Keratinocyte (primary cell): ENCODE measurements around the gene CNP. TPM values are rescaled to one million over a fixed set of nuclear protein-coding genes. Genes with fewer than 3 reads are reported as not detected.
"Not testable (repeated sequence)": the region's sequence is repeated elsewhere in the genome, so short reads cannot be mapped to it uniquely, and the experiment has no call there.

Source experiments
- DNase-seq: peaks from one replicate; pipeline ENCODE4 v3.0.0-alpha.2; 2011; ENCODE audit warnings: low read depth, missing footprints, low spot score
- FAIRE-seq: peaks from 2 replicates; lab custom pipeline; 2011; peaks lifted over from hg19 to GRCh38; lab: Jason Lieb, UNC
- H2AFZ ChIP-seq: 2 replicates; pipeline ENCODE4 v1.6.0; 2012; ENCODE audit warnings: low read length, control low read depth, inconsistent platforms; ENCODE audit not compliant: control insufficient read depth
- H3K27ac ChIP-seq: 2 replicates; pipeline ENCODE4 v1.5.1; 2011; ENCODE audit warnings: low read length; ENCODE audit not compliant: control insufficient read depth, insufficient read depth
- H3K27me3 ChIP-seq: 3 replicates; pipeline ENCODE4 v1.6.0; 2011; ENCODE audit warnings: low read length; ENCODE audit not compliant: control insufficient read depth, insufficient read depth; ENCODE audit errors: extremely low read depth
- H3K36me3 ChIP-seq, 2 experiments: 2 replicates in 1 of 2; 3 replicates in 1 of 2; pipeline ENCODE4 v1.5.1; 2011; ENCODE audit warnings: low read length in 2 of 2, mild to moderate bottlenecking in 1 of 2; ENCODE audit not compliant: control insufficient read depth in 2 of 2, insufficient read depth in 2 of 2; ENCODE audit errors: extremely low read depth in 1 of 2
- H3K4me1 ChIP-seq: 3 replicates; pipeline ENCODE4 v1.5.1; 2011; ENCODE audit warnings: low read length; ENCODE audit not compliant: control insufficient read depth, insufficient read depth; ENCODE audit errors: extremely low read depth
- H3K4me2 ChIP-seq: 3 replicates; pipeline ENCODE4 v1.6.0; 2011; ENCODE audit warnings: low read depth, low read length; ENCODE audit not compliant: control insufficient read depth, insufficient read depth; ENCODE audit errors: extremely low read depth
- H3K4me3 ChIP-seq, 3 experiments: fragments of 200-600 bp in 1 of 3; sonication (generic) in 1 of 3; 2 replicates in 2 of 3; 3 replicates in 1 of 3; pipeline ENCODE4 v1.5.1; 2011 to 2016; ENCODE audit warnings: low read length in 3 of 3, mild to moderate bottlenecking in 3 of 3, control low read depth in 2 of 3, inconsistent platforms in 1 of 3, low read depth in 1 of 3, mixed read lengths in 1 of 3, mixed run types in 1 of 3, moderate library complexity in 1 of 3; ENCODE audit not compliant: control insufficient read depth in 2 of 3, insufficient read depth in 2 of 3; ENCODE audit errors: extremely low read depth in 1 of 3
- H3K79me2 ChIP-seq: 2 replicates; pipeline ENCODE4 v1.6.0; 2012; ENCODE audit warnings: low read length; ENCODE audit not compliant: control insufficient read depth, insufficient read depth
- H3K9ac ChIP-seq: 3 replicates; pipeline ENCODE4 v1.6.0; 2011; ENCODE audit warnings: low read length; ENCODE audit not compliant: control insufficient read depth, insufficient read depth; ENCODE audit errors: extremely low read depth
- H3K9me1 ChIP-seq: 3 replicates; pipeline ENCODE4 v1.6.0; 2011; ENCODE audit warnings: low read length; ENCODE audit not compliant: control insufficient read depth, insufficient read depth; ENCODE audit errors: extremely low read depth
- H3K9me3 ChIP-seq: 2 replicates; pipeline ENCODE4 v1.5.1; 2012; ENCODE audit warnings: low read depth, low read length; ENCODE audit not compliant: control insufficient read depth
- H4K20me1 ChIP-seq: 3 replicates; pipeline ENCODE4 v1.6.0; 2011; ENCODE audit warnings: low read length; ENCODE audit not compliant: control insufficient read depth, insufficient read depth; ENCODE audit errors: extremely low read depth
- CTCF ChIP-seq, 3 experiments: IDR thresholded peaks in 1 of 3; conservative IDR thresholded peaks in 1 of 3; optimal IDR thresholded peaks in 1 of 3; 2 replicates in 2 of 3; 3 replicates in 1 of 3; pipeline versions ENCODE3 to v1.5.1; 2011; ENCODE audit warnings: low read length in 3 of 3, mild to moderate bottlenecking in 3 of 3, moderate library complexity in 2 of 3, control low read depth in 1 of 3, inconsistent platforms in 1 of 3; ENCODE audit not compliant: insufficient read depth in 2 of 3; ENCODE audit errors: extremely low read depth in 1 of 3
- EZH2 ChIP-seq: IDR thresholded peaks from one replicate; pipeline ENCODE4 v1.6.1; 2012; ENCODE audit warnings: inconsistent platforms, mild to moderate bottlenecking, low read length, moderate library complexity
- dilution Hi-C: fragments of 300-500 bp; cut with MboI; formaldehyde crosslinking; loops from one replicate; pipeline ENCODE4 v1.7.0; 2020; ENCODE audit warnings: low sequenced_read_pairs; ENCODE audit not compliant: extremely low pct_ligation_motif_present
- polyA plus RNA-seq, 5 experiments: library from polyadenylated mRNA; depleted of rRNA in 3 of 5; stranded (reverse) in 3 of 5; stranded (forward) in 1 of 5; unstranded in 1 of 5; fragments of >200 nt; gene quantifications; 1 replicate in 1 of 5; 2 replicates in 3 of 5; 3 replicates in 1 of 5; pipeline versions ENCODE4 v1.2.1 to v1.2.3, GENCODE V29; 2011 to 2012; ENCODE audit warnings: missing spikeins in 2 of 5, low read depth in 1 of 5, low replicate concordance in 1 of 5

Gene CNP
- polyA plus RNA-seq, 1 donor (not counting 4 experiments of a cell fraction or from before 2014, with no cell fraction given) = 32.4 TPM

- Histone ChIP-seq H3K9ac (no peak overlapping the region), H3K36me3 (peaks cover 12 to 28% of the 10 kb centered on the region in 2 experiments), H2AFZ (no peak overlapping the region), H3K4me3 (no peak overlapping the region), H3K9me3 (no peaks in the 10 kb centered on the region), H3K4me1 (peaks cover 22% of the 10 kb centered on the region), H3K27me3 (no peaks in the 10 kb centered on the region), H4K20me1 (no peaks in the 10 kb centered on the region), H3K27ac (no peak overlapping the region), H3K4me2 (no peak overlapping the region), H3K9me1 (no peaks in the 10 kb centered on the region), H3K79me2 (peaks cover 53% of the 10 kb centered on the region)
- FAIRE-seq (no peak), DNase-seq (no peak)
- no peak for TF ChIP-seq EZH2
- no peak for TF ChIP-seq CTCF (optimal IDR thresholded peaks at IDR 0.05 in 1 of 3, IDR thresholded peaks at IDR 0.05 in 1 of 3, conservative IDR thresholded peaks at IDR 0.05 in 1 of 3; ENCODE audit: extremely low read depth in 1 of 3, insufficient read depth in 2 of 3, low read length in 3 of 3)
- dilution Hi-C loops = no loop called here
These were observed 52.4 kb downstream of the CNP start for GRCh38 chr17:42018988-42019387.

- Histone ChIP-seq H3K9ac (peak within 1 kb of the TSS; percentile 88), H3K79me2 (peaks cover 45% of the 10 kb centered on the region), H3K4me2 (peak within 1 kb of the TSS; percentile 89), H3K36me3 (peaks cover 16 to 32% of the 10 kb centered on the region in 2 experiments), H3K4me1 (peaks cover 25% of the 10 kb centered on the region), H3K9me1 (no peaks in the 10 kb centered on the region), H3K27ac (peak within 1 kb of the TSS; percentile 69), H4K20me1 (no peaks in the 10 kb centered on the region), H3K4me3 (peak within 1 kb of the TSS; percentile 85 to 96 (median 95)), H3K9me3 (no peaks in the 10 kb centered on the region), H3K27me3 (no peaks in the 10 kb centered on the region), H2AFZ (peak within 1 kb of the TSS; percentile 92)
- FAIRE-seq (no peak), DNase-seq (no peak)
- dilution Hi-C loops = no loop called here
- TF ChIP-seq CTCF (optimal IDR thresholded peaks at IDR 0.05 in 1 of 3, IDR thresholded peaks at IDR 0.05 in 1 of 3, conservative IDR thresholded peaks at IDR 0.05 in 1 of 3; ENCODE audit: extremely low read depth in 1 of 3, insufficient read depth in 2 of 3, low read length in 3 of 3) = peak; percentile 71 to 97 (median 86)
- TF ChIP-seq EZH2 = no peak
These were observed 53.2 kb downstream of the CNP start, which contains the start of gene NKIRAS2 for GRCh38 chr17:42019509-42020404. NKIRAS2 (plus strand) TSS chr17:42020090; CDS start chr17:42021578, 1,488 bp downstream.

DNA sequence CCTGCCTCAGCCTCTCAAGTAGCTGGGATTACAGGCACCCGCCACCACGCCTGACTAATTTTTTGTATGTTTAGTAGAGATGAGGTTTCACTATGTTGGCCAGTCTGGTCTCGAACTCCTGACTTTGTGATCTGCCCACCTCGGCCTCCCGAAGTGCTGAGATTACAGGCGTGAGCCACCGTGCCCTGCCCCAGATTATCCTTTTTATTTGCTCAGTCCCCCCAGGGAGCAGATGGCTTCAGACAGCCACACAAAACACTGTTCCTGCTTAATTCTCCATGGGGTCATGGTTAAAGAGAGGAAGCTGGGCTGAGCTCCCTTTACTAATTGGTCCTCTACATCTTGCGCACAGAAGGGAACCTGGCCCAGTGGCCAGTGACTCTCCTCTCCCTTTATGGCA, 54.2 kb downstream of the CNP start:
- DNase-seq, H2AFZ ChIP-seq, dilution Hi-C loops: not testable (repeated sequence)

More for the DNA sequence above, 54.2 kb downstream of the CNP start:
- peaks cover 34% of the 10 kb centered on the region for H3K79me2 ChIP-seq
- H3K9me1 ChIP-seq, H3K9me3 ChIP-seq, H4K20me1 ChIP-seq, FAIRE-seq, H3K27me3 ChIP-seq, H3K27ac ChIP-seq: not testable (repeated sequence)
- H3K4me2 ChIP-seq = peak overlapping the region; percentile 89
- H3K4me1 ChIP-seq = peaks cover 26% of the 10 kb centered on the region
- H3K36me3 ChIP-seq = peaks cover 16 to 29% of the 10 kb centered on the region in 2 experiments
- peak overlapping the region; percentile 88 for H3K9ac ChIP-seq
- H3K4me3 ChIP-seq = peak overlapping the region; percentile 85 to 96 (median 95)
